Uterus (tissue), 4 donors: Measurements from ENCODE around the gene NPAS1. TPM values are rescaled to one million over a fixed set of nuclear protein-coding genes. Genes with fewer than 3 reads are reported as not detected.

Experiments
- DNase-seq, 2 donors: peaks; one replicate each; pipeline ENCODE4 v3.0.0-alpha.2; 2019 to 2020
- H3K27ac ChIP-seq, 2 donors: fragments of 200-600 bp; sonication (generic); 1 replicate in 1 of 2; 2 replicates in 1 of 2; pipeline ENCODE4 v1.5.1; 2016 to 2018
- H3K27me3 ChIP-seq, 2 donors: fragments of 200-600 bp; sonication (generic); one replicate each; pipeline ENCODE4 v1.5.1; 2018 to 2019; ENCODE audit warnings: control low read depth in 1 of 2
- H3K36me3 ChIP-seq, 2 donors: fragments of 200-600 bp; sonication (generic); one replicate each; pipeline ENCODE4 v1.5.1; 2019; ENCODE audit warnings: control low read depth in 1 of 2
- H3K4me1 ChIP-seq, 2 donors: fragments of 200-600 bp; sonication (generic); one replicate each; pipeline ENCODE4 v1.5.1; 2018 to 2019; ENCODE audit warnings: control low read depth in 1 of 2
- H3K4me3 ChIP-seq, 2 donors: fragments of 200-600 bp; sonication (generic); 1 replicate in 1 of 2; 2 replicates in 1 of 2; pipeline ENCODE4 v1.5.1; 2018 to 2019; ENCODE audit warnings: mild to moderate bottlenecking in 1 of 2
- H3K9me3 ChIP-seq, 2 donors: fragments of 200-600 bp; sonication (generic); one replicate each; pipeline ENCODE4 v1.5.1; 2019; ENCODE audit warnings: control low read depth in 1 of 2
- POLR2A ChIP-seq, 2 donors: fragments of 450-650 bp; IDR thresholded peaks; one replicate each; pipeline ENCODE4 v1.6.1; 2016; ENCODE audit warnings: antibody characterized with exemption in 2 of 2, mild to moderate bottlenecking in 1 of 2, moderate library complexity in 1 of 2
- intact Hi-C: fragments of 100-400 bp; cut with DNase I; formaldehyde crosslinking; loops from one replicate; pipeline ENCODE4 v1.15.1; 2023; ENCODE audit warnings: low total_unique reads
- total RNA-seq, 4 donors: library from RNA; depleted of rRNA in 3 of 4; stranded (reverse); fragments of >200 nt in 3 of 4; gene quantifications; one replicate each; pipeline versions ENCODE4 v1.1.0 to v1.2.4, GENCODE V29; 2014 to 2023
- TF ChIP-seq, protein P1 (sequence below), 4 experiments: fragments of 200-600 bp in 2 of 4; fragments of 450-650 bp in 2 of 4; sonication (generic) in 2 of 4; IDR thresholded peaks; one replicate each; pipeline ENCODE4 v1.5.1; 2016 to 2019; ENCODE audit warnings: antibody characterized with exemption in 4 of 4, mild to moderate bottlenecking in 2 of 4, moderate library complexity in 1 of 4
- donor health status: DM: yes; HTN: yes; CAD: no.

The NPAS1 gene
- total RNA-seq, 4 donors from 2014 or later = not detected

DNA sequence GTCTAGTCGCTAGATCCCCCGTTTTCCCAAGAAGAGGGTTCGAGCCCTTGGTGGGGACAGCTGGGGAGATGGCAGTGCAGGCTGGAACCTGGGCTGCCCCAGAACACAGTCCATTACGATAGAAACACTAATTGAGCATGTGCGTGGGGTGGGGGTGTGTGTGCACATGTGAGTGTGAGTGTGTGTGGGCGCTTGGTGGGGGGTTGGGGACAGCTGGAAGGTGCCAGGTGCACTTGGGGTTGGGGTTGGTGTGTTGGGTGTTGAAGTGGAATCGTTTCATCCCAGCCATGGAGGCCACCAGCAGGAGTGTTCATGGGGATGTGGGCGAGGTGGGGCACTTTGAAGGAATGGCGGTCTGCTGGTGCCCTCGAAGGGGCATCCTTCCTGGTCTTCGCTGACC lies 18.1 kb upstream of the NPAS1 start:
- intact Hi-C loops = no loop called here
- H3K27ac ChIP-seq = no peak overlapping the region
- H3K4me3 ChIP-seq = no peak overlapping the region
- TF ChIP-seq POLR2A (IDR thresholded peaks at IDR 0.05) = no peak
- TF ChIP-seq, protein P1, sequence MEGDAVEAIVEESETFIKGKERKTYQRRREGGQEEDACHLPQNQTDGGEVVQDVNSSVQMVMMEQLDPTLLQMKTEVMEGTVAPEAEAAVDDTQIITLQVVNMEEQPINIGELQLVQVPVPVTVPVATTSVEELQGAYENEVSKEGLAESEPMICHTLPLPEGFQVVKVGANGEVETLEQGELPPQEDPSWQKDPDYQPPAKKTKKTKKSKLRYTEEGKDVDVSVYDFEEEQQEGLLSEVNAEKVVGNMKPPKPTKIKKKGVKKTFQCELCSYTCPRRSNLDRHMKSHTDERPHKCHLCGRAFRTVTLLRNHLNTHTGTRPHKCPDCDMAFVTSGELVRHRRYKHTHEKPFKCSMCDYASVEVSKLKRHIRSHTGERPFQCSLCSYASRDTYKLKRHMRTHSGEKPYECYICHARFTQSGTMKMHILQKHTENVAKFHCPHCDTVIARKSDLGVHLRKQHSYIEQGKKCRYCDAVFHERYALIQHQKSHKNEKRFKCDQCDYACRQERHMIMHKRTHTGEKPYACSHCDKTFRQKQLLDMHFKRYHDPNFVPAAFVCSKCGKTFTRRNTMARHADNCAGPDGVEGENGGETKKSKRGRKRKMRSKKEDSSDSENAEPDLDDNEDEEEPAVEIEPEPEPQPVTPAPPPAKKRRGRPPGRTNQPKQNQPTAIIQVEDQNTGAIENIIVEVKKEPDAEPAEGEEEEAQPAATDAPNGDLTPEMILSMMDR (IDR thresholded peaks at IDR 0.05) = no peak
- H3K9me3 ChIP-seq = no peaks in the 10 kb centered on the region
- no peaks in the 10 kb centered on the region for H3K36me3 ChIP-seq
- no peaks in the 10 kb centered on the region for H3K4me1 ChIP-seq
- H3K27me3 ChIP-seq = no peaks in the 10 kb centered on the region
- DNase-seq = no peak

DNA sequence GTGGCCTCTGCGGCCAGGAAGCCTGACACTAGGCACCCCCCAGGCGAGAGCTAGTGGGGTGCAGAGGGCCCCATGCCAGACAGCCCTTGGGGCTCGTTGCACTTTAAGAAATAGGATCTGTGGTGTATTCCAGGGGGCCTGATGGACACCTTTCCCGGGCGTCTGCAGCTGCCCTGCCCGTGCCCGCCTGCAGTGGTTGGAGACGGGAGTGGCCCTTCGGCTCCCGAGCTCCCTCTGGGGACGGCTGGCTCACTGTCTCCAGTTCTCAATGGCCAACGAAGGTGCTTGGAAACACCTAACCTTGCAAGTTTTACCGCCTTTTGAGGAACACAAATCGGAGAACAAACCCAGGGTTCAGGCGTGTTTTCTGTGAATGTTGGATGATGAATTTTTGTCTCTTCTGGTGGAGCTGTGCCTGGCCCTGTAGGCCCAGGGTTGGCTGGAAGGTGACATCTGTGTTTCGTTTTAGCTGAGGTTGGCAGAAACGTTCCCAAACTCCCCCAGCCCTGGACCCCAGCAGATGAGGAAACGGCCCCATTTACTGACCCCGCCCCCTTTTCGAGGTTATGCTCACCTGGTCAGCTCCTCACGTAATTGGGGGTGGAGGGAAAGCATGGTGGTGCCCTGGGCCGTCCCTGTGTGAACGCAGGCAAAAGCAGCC lies 17.4 kb upstream of the NPAS1 start:
- DNase-seq = no peak
- no peaks in the 10 kb centered on the region for H3K27me3 ChIP-seq
- no peak overlapping the region for H3K4me3 ChIP-seq
- intact Hi-C loops = no loop called here
- TF ChIP-seq POLR2A (IDR thresholded peaks at IDR 0.05) = no peak
- TF ChIP-seq, protein P1 (IDR thresholded peaks at IDR 0.05) = peak in 1 of 4 experiments; percentile 7
- H3K36me3 ChIP-seq = no peaks in the 10 kb centered on the region
- H3K27ac ChIP-seq = no peak overlapping the region
- no peaks in the 10 kb centered on the region for H3K4me1 ChIP-seq
- H3K9me3 ChIP-seq = no peaks in the 10 kb centered on the region

DNA sequence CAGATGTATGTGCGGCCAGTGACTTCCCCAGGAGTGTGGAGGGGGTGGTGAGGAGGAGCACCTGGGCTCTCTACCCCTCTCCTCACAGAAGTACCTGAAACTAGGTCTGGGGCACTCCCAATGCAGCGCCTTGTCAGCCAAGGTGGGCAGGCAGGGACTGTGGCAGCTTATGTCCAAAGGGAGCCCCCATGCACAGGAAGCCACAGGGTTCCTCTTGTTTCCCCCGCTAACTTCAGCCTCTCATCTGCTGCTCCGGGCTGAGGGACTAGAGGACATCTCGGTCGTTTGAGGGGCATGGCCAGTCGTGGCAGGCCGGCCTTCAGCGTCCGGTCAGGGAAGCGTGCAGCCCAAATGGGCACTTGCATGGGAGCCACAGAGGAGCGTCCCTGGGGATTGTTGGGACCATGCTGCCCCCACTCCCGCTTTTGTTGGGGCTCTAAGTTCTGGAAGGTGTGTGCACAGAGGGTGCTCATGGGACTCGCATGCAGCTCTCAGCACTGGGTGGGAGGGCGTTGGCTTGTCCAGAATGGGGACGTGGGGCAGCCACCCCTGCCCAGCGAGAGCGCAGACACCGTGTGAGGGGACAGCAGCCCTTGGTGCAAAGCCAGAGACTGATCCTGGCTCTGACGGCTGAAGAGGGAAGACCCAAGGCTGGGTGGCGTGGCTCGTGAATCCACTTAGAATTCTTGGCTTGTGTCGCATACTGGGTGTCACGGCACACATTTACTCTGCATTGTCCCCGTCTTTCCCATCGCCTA lies 16.6 kb upstream of the NPAS1 start:
- Histone ChIP-seq H3K4me3 (no peak overlapping the region), H3K4me1 (no peaks in the 10 kb centered on the region), H3K27me3 (no peaks in the 10 kb centered on the region), H3K27ac (no peak overlapping the region), H3K36me3 (no peaks in the 10 kb centered on the region), H3K9me3 (no peaks in the 10 kb centered on the region)
- no peak for DNase-seq
- intact Hi-C loops = no loop called here
- TF ChIP-seq, protein P1 (IDR thresholded peaks at IDR 0.05) = no peak
- no peak for TF ChIP-seq POLR2A (IDR thresholded peaks at IDR 0.05)

DNA sequence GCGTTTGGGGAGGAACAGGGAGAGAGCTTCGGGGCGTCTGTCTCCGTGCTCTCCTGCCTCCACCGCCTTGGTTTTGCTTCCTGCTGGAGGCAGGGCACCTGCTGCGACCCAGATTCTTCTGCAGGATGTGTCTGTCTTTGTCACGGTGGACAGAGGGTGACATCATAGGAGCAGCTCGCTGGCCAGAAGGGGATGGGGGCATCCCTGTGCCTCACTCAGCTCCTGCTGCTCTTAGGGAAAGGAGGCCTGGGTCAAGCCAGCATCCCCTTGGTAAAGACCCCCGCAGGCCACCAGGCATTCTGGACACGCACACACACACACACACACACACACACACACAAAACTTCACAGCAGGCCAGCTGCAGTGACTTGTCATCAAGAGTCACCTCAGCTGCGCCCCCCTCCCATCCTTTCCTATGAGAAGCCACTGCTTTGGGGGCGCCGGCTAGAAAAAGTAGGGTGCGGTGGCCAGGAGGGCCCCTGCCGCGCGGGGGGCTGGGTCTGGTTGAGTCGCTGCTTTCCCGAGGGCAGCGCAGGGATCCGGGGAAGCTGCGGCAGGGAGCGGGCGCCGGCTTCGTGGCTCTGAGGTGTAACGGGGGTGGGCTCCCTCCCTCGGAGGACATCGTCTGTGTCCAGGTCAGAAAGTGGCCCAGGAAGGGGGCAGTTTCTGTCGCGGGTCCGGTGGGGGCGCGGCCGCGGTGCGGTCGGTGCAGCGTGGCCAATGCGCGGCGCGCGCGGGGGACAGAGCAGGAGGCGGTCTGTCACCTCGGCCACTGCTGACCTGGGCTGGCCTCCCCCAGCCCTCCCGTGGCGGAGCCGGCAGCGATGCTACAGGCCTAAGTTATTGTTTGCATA lies 15.8 kb upstream of the NPAS1 start:
- TF ChIP-seq, protein P1 (IDR thresholded peaks at IDR 0.05) = no peak
- TF ChIP-seq POLR2A (IDR thresholded peaks at IDR 0.05) = no peak
- Histone ChIP-seq H3K27me3 (no peaks in the 10 kb centered on the region), H3K27ac (no peak overlapping the region), H3K4me1 (no peaks in the 10 kb centered on the region), H3K4me3 (no peak overlapping the region), H3K36me3 (no peaks in the 10 kb centered on the region), H3K9me3 (no peaks in the 10 kb centered on the region)
- no peak for DNase-seq
- intact Hi-C loops = no loop called here
